K562 (cell line): ENCODE data around the gene OPRL1. TPM values are rescaled to one million over a fixed set of nuclear protein-coding genes. Genes with fewer than 3 reads are reported as not detected.
A peak's percentile ranks its signal among the peaks of the same experiment; 100 is the strongest.

Source experiments
- GATAD2A ChIP-seq: fragments of 450-650 bp; IDR thresholded peaks from 2 replicates; pipeline ENCODE4 v1.6.1; 2017
- HNRNPUL1 ChIP-seq: fragments of 200-400 bp; formaldehyde crosslinking; IDR thresholded peaks from 2 replicates; pipeline ENCODE4 v1.6.1; 2017; ENCODE audit warnings: low read length
- LEF1 ChIP-seq: fragments of 450-650 bp; IDR thresholded peaks from 2 replicates; pipeline ENCODE4 v1.6.1; 2016; ENCODE audit warnings: mild to moderate bottlenecking
- NFIX ChIP-seq: fragments of 250-450 bp; sonication (Bioruptor Pico); IDR thresholded peaks from 2 replicates; pipeline ENCODE4 v1.4.0; 2020; ENCODE audit warnings: low read depth, mild to moderate bottlenecking, moderate library complexity
- PHB2 ChIP-seq: fragments of 450-650 bp; IDR thresholded peaks from 2 replicates; pipeline ENCODE4 v1.6.1; 2017; ENCODE audit warnings: low read depth
- SPI1 ChIP-seq: IDR thresholded peaks from 2 replicates; pipeline ENCODE4 v1.6.1; 2011; ENCODE audit warnings: low read depth, low read length, control low read depth, borderline replicate concordance
- TAF7 ChIP-seq: fragments of 450-650 bp; IDR thresholded peaks from 2 replicates; pipeline ENCODE4 v1.6.1; 2016; ENCODE audit warnings: missing genetic modification characterization, missing compliant biosample characterization
- TOE1 ChIP-seq, 2 experiments: fragments of 450-650 bp in 1 of 2; sonication (generic) in 1 of 2; formaldehyde crosslinking in 1 of 2; IDR thresholded peaks; 2 replicates each; pipeline versions ENCODE4 v1.7.1 to v1.8.0; 2016 to 2022; ENCODE audit warnings: borderline replicate concordance in 2 of 2, mild to moderate bottlenecking in 2 of 2, antibody characterized with exemption in 1 of 2, inconsistent platforms in 1 of 2, low read depth in 1 of 2, missing genetic modification reagents in 1 of 2, moderate library complexity in 1 of 2
- ZFP30 ChIP-seq: fragments of 250-450 bp; sonication (Bioruptor Pico); IDR thresholded peaks from 2 replicates; pipeline ENCODE4 v1.8.0; 2022; ENCODE audit warnings: moderate library complexity, mild to moderate bottlenecking, inconsistent platforms, borderline replicate concordance
- polyA plus RNA-seq, 8 experiments: library from polyadenylated mRNA; depleted of rRNA in 4 of 8; stranded (reverse) in 5 of 8; unstranded in 3 of 8; fragments of >200 nt; fragmentation: Nextera tagmentation in 2 of 8; fragmentation: Illumina TruSeq in 1 of 8; extraction: Ambion mirVana in 2 of 8; extraction: Trizol in 1 of 8; gene quantifications; 2 replicates each; pipeline versions ENCODE4 v1.2.1 to v1.2.3, GENCODE V29; 2011 to 2014; ENCODE audit warnings: inconsistent platforms in 1 of 8, missing spikeins in 1 of 8
- total RNA-seq, 7 experiments: library from RNA; depleted of rRNA in 6 of 7; stranded (reverse); fragments of >200 nt in 6 of 7; fragmentation: Illumina TruSeq in 2 of 7; extraction: Trizol in 2 of 7; gene quantifications; 2 replicates each; pipeline versions ENCODE4 v1.2.1 to v1.2.3, GENCODE V29; 2011 to 2021; ENCODE audit warnings: low replicate concordance in 1 of 7
- TF ChIP-seq, protein P1 (sequence below), 3 experiments: IDR thresholded peaks in 2 of 3; conservative IDR thresholded peaks in 1 of 3; 2 replicates each; pipeline ENCODE4 v1.5.1; 2011 to 2012; ENCODE audit warnings: low read length in 3 of 3, mild to moderate bottlenecking in 3 of 3, control low read depth in 2 of 3, improper control_type of control experiment in 1 of 3, inconsistent platforms in 1 of 3, low read depth in 1 of 3, mixed read lengths in 1 of 3, moderate library complexity in 1 of 3; ENCODE audit not compliant: insufficient read depth in 2 of 3
- TF ChIP-seq, protein P2 (sequence below): fragments of 450-650 bp; IDR thresholded peaks from 2 replicates; pipeline ENCODE4 v1.6.1; 2016; ENCODE audit warnings: mild to moderate bottlenecking, moderate library complexity
- TF ChIP-seq, protein P3 (sequence below): fragments of 450-650 bp; formaldehyde crosslinking; IDR thresholded peaks from 2 replicates; pipeline ENCODE4 v1.4.0; 2022; ENCODE audit warnings: missing genetic modification characterization

The OPRL1 gene
- total and polyA plus RNA-seq, 9 of the 15 experiments (the other 6 are each of a cell fraction or from before 2014, with no cell fraction given) = 0.06 to 0.33 (median 0.11) TPM; not detected in 2

DNA sequence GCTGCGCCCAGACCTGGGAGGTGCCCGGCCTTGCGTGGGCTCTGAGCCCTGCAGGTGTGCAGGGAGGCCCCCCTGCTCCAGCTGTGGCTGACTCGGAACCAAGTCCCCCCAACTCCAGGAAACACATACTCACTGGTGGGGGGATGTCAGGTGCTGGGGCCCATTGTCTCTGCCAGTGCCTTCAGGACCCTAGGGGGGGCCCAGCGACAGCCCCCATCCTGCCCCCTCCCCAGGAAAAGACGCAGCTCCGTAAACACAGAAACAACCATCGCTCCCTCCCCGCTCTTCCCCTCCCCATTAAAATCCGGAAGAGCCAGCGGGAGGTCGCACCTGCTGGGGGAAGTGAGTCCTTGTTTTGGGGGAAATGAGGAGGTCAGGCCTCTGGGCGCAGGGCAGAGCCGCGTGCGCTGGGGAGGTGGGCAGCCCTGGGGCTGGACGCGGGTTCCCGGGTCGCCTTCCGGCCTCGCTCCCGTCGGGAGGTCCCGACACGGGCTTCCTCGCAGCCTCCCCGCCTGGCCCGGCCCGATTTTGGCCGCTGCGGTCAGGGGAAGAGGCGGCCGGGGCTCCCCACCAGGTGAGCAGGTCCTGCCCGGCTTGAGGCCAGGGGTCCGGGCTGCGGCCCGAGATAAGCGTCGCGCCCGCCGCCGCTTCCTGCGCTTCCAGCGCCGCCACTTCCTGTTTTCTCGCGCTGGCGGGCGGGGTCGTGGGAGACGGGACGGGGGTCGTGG, 37.7 kb upstream of the OPRL1 start (continued):
- no peak for TF ChIP-seq ZFP30
- no peak for TF ChIP-seq LEF1
- TF ChIP-seq, protein P1, sequence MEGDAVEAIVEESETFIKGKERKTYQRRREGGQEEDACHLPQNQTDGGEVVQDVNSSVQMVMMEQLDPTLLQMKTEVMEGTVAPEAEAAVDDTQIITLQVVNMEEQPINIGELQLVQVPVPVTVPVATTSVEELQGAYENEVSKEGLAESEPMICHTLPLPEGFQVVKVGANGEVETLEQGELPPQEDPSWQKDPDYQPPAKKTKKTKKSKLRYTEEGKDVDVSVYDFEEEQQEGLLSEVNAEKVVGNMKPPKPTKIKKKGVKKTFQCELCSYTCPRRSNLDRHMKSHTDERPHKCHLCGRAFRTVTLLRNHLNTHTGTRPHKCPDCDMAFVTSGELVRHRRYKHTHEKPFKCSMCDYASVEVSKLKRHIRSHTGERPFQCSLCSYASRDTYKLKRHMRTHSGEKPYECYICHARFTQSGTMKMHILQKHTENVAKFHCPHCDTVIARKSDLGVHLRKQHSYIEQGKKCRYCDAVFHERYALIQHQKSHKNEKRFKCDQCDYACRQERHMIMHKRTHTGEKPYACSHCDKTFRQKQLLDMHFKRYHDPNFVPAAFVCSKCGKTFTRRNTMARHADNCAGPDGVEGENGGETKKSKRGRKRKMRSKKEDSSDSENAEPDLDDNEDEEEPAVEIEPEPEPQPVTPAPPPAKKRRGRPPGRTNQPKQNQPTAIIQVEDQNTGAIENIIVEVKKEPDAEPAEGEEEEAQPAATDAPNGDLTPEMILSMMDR (IDR thresholded peaks at IDR 0.05 in 2 of 3, conservative IDR thresholded peaks at IDR 0.05 in 1 of 3; ENCODE audit: insufficient read depth in 2 of 3, low read depth in 1 of 3, low read length in 3 of 3) = no peak
- no peak for TF ChIP-seq PHB2
- TF ChIP-seq, protein P2, sequence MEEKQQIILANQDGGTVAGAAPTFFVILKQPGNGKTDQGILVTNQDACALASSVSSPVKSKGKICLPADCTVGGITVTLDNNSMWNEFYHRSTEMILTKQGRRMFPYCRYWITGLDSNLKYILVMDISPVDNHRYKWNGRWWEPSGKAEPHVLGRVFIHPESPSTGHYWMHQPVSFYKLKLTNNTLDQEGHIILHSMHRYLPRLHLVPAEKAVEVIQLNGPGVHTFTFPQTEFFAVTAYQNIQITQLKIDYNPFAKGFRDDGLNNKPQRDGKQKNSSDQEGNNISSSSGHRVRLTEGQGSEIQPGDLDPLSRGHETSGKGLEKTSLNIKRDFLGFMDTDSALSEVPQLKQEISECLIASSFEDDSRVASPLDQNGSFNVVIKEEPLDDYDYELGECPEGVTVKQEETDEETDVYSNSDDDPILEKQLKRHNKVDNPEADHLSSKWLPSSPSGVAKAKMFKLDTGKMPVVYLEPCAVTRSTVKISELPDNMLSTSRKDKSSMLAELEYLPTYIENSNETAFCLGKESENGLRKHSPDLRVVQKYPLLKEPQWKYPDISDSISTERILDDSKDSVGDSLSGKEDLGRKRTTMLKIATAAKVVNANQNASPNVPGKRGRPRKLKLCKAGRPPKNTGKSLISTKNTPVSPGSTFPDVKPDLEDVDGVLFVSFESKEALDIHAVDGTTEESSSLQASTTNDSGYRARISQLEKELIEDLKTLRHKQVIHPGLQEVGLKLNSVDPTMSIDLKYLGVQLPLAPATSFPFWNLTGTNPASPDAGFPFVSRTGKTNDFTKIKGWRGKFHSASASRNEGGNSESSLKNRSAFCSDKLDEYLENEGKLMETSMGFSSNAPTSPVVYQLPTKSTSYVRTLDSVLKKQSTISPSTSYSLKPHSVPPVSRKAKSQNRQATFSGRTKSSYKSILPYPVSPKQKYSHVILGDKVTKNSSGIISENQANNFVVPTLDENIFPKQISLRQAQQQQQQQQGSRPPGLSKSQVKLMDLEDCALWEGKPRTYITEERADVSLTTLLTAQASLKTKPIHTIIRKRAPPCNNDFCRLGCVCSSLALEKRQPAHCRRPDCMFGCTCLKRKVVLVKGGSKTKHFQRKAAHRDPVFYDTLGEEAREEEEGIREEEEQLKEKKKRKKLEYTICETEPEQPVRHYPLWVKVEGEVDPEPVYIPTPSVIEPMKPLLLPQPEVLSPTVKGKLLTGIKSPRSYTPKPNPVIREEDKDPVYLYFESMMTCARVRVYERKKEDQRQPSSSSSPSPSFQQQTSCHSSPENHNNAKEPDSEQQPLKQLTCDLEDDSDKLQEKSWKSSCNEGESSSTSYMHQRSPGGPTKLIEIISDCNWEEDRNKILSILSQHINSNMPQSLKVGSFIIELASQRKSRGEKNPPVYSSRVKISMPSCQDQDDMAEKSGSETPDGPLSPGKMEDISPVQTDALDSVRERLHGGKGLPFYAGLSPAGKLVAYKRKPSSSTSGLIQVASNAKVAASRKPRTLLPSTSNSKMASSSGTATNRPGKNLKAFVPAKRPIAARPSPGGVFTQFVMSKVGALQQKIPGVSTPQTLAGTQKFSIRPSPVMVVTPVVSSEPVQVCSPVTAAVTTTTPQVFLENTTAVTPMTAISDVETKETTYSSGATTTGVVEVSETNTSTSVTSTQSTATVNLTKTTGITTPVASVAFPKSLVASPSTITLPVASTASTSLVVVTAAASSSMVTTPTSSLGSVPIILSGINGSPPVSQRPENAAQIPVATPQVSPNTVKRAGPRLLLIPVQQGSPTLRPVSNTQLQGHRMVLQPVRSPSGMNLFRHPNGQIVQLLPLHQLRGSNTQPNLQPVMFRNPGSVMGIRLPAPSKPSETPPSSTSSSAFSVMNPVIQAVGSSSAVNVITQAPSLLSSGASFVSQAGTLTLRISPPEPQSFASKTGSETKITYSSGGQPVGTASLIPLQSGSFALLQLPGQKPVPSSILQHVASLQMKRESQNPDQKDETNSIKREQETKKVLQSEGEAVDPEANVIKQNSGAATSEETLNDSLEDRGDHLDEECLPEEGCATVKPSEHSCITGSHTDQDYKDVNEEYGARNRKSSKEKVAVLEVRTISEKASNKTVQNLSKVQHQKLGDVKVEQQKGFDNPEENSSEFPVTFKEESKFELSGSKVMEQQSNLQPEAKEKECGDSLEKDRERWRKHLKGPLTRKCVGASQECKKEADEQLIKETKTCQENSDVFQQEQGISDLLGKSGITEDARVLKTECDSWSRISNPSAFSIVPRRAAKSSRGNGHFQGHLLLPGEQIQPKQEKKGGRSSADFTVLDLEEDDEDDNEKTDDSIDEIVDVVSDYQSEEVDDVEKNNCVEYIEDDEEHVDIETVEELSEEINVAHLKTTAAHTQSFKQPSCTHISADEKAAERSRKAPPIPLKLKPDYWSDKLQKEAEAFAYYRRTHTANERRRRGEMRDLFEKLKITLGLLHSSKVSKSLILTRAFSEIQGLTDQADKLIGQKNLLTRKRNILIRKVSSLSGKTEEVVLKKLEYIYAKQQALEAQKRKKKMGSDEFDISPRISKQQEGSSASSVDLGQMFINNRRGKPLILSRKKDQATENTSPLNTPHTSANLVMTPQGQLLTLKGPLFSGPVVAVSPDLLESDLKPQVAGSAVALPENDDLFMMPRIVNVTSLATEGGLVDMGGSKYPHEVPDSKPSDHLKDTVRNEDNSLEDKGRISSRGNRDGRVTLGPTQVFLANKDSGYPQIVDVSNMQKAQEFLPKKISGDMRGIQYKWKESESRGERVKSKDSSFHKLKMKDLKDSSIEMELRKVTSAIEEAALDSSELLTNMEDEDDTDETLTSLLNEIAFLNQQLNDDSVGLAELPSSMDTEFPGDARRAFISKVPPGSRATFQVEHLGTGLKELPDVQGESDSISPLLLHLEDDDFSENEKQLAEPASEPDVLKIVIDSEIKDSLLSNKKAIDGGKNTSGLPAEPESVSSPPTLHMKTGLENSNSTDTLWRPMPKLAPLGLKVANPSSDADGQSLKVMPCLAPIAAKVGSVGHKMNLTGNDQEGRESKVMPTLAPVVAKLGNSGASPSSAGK = peak; percentile 62
- TF ChIP-seq, protein P3, sequence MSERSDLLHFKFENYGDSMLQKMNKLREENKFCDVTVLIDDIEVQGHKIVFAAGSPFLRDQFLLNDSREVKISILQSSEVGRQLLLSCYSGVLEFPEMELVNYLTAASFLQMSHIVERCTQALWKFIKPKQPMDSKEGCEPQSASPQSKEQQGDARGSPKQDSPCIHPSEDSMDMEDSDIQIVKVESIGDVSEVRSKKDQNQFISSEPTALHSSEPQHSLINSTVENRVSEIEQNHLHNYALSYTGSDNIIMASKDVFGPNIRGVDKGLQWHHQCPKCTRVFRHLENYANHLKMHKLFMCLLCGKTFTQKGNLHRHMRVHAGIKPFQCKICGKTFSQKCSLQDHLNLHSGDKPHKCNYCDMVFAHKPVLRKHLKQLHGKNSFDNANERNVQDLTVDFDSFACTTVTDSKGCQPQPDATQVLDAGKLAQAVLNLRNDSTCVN (CRISPR knock-in tag) = no peak
- no peak for TF ChIP-seq HNRNPUL1
- no peak for TF ChIP-seq NFIX (CRISPR knock-in tag)
- TF ChIP-seq TOE1 (IDR thresholded peaks at IDR 0.05; ENCODE audit: borderline replicate concordance) = no peak
- no peak for TF ChIP-seq TOE1 (CRISPR knock-in tag; IDR thresholded peaks at IDR 0.05; ENCODE audit: borderline replicate concordance, low read depth)
- TF ChIP-seq GATAD2A = 0 out of 2 replicates have a peak, but pooled peaks have one; percentile 28
- no peak for TF ChIP-seq TAF7 (tag)
- peak; percentile 97 for TF ChIP-seq SPI1
